OCI-LY7 (cell line): Measurements from ENCODE around the gene WIPF2.

Experiments
- CTCF ChIP-seq: fragments of 200-600 bp; sonication (generic); conservative IDR thresholded peaks from 2 replicates; pipeline ENCODE4 v1.5.1; 2014; ENCODE audit warnings: mild to moderate bottlenecking, antibody characterized with exemption, low read length, moderate library complexity, mixed read lengths
- EZH2phosphoT487 ChIP-seq: fragments of 200-600 bp; sonication (generic); IDR thresholded peaks from 2 replicates; pipeline ENCODE4 v1.6.1; 2018; ENCODE audit warnings: low read depth, borderline replicate concordance, mild to moderate bottlenecking, mixed run types, antibody characterized with exemption, low read length, moderate library complexity, mixed read lengths

- TF ChIP-seq CTCF (no peak), EZH2phosphoT487 (no peak)
These were observed 48.8 kb upstream of the WIPF2 start for GRCh38 chr17:40170325-40170724.
